Stimulated activated CD8-positive, alpha-beta memory T cell treated with anti-CD3 and anti-CD28 coated beads, Interleukin-15, amount 100 ng/mL, for 48 hours (primary cell): ENCODE results near the gene IER2.

Source experiments
- DNase-seq, 2 donors: peaks; one replicate each; pipeline ENCODE4 v3.0.0-alpha.2; 2020; ENCODE audit warnings: low read depth in 2 of 2

The IER2 gene

GRCh38 chr19:13118424-13119193 lies 31.6 kb upstream of the IER2 start:
- DNase-seq: peak in 1 of 2 donors; percentile 42

- no peak for DNase-seq
Measured at GRCh38 chr19:13119627-13120026, 30.6 kb upstream of the IER2 start.

GRCh38 chr19:13120031-13120430 lies 30.2 kb upstream of the IER2 start:
- no peak for DNase-seq

GRCh38 chr19:13120817-13121216 lies 29.4 kb upstream of the IER2 start:
- DNase-seq: no peak

- no peak for DNase-seq
Measured at GRCh38 chr19:13121551-13122274, 28.5 kb upstream of the IER2 start.

GRCh38 chr19:13122275-13122878 lies 27.8 kb upstream of the IER2 start:
- no peak for DNase-seq

- no peak for DNase-seq
Measured at GRCh38 chr19:13122980-13123957, 26.9 kb upstream of the IER2 start.

- DNase-seq: no peak
Measured at GRCh38 chr19:13127051-13127450, 23.2 kb upstream of the IER2 start.

GRCh38 chr19:13127811-13128575 lies 22.2 kb upstream of the IER2 start:
- DNase-seq: no peak

- DNase-seq: no peak
Measured at GRCh38 chr19:13128583-13128982, 21.6 kb upstream of the IER2 start.

GRCh38 chr19:13129384-13129783 lies 20.8 kb upstream of the IER2 start:
- no peak for DNase-seq

- no peak for DNase-seq
Measured at GRCh38 chr19:13130886-13131490, 19.2 kb upstream of the IER2 start.

GRCh38 chr19:13132471-13133180 lies 17.6 kb upstream of the IER2 start:
- DNase-seq: peak; percentile 68 to 71

- no peak for DNase-seq
Measured at GRCh38 chr19:13133241-13133870, 16.9 kb upstream of the IER2 start.

GRCh38 chr19:13134626-13135025 lies 15.6 kb upstream of the IER2 start:
- no peak for DNase-seq

GRCh38 chr19:13135068-13136062 lies 14.8 kb upstream of the IER2 start:
- DNase-seq: no peak

GRCh38 chr19:13137290-13137794 lies 12.9 kb upstream of the IER2 start:
- no peak for DNase-seq
